ENCODE measurements around the gene MFN1. TPM values are rescaled to one million over a fixed set of nuclear protein-coding genes. Genes with fewer than 3 reads are reported as not detected.
A peak's percentile ranks its signal among the peaks of the same experiment; 100 is the strongest.

MFN1 gene
- total RNA-seq, 3 donors from 2014 or later (not counting 1 experiment from before 2014, with no cell fraction given): 42.4 to 52.9 (median 47.2) TPM

GRCh38 chr3:179308001-179308400 lies 39.5 kb upstream of the MFN1 start:
- intact Hi-C loops (cut with micrococcal nuclease): no loop called here
- Mint-ChIP-seq H3K27ac (no peak overlapping the region), H3K9me3 (no peaks in the 10 kb centered on the region)

GRCh38 chr3:179309225-179310078 lies 38.1 kb upstream of the MFN1 start:
- Mint-ChIP-seq H3K9me3 (no peaks in the 10 kb centered on the region), H3K36me3 (no peaks in the 10 kb centered on the region), H3K4me3 (no peak overlapping the region), H3K4me1 (no peaks in the 10 kb centered on the region), H3K27ac (no peak overlapping the region), H3K27me3 (ENCODE audit: low read depth in 2 of 2) (peaks cover 19 to 24% of the 10 kb centered on the region in 2 donors)
- no peak overlapping the region for H3K27ac ChIP-seq (ENCODE audit: low read length)
- no peaks in the 10 kb centered on the region for H3K27me3 ChIP-seq (ENCODE audit: control insufficient read depth, insufficient read depth, low read length)
- H3K4me1 ChIP-seq (ENCODE audit: control insufficient read depth, insufficient read depth, low read length): no peaks in the 10 kb centered on the region
- WGBS (ENCODE audit: insufficient coverage): 79% methylated on average over 1 of the region's 1 CpG
- ATAC-seq: peak in 1 of 3 donors; percentile 10
- no peak overlapping the region for H3K4me3 ChIP-seq (ENCODE audit: low read length)
- TF ChIP-seq CTCF (IDR thresholded peaks at IDR 0.05): no peak
- no peak for DNase-seq
- intact Hi-C loops (cut with micrococcal nuclease): no loop called here
- H3K36me3 ChIP-seq (ENCODE audit: control insufficient read depth, insufficient read depth, low read length): no peaks in the 10 kb centered on the region
- H3K9me3 ChIP-seq (ENCODE audit: control insufficient read depth, insufficient read depth, low read length): no peaks in the 10 kb centered on the region

More at GRCh38 chr3:179308001-179308400, 39.5 kb upstream of the MFN1 start:
- Mint-ChIP-seq H3K4me3 (no peak overlapping the region), H3K4me1 (no peaks in the 10 kb centered on the region), H3K36me3 (no peaks in the 10 kb centered on the region), H3K27me3 (ENCODE audit: low read depth in 2 of 2) (peaks cover 18 to 24% of the 10 kb centered on the region in 2 donors)
- no peaks in the 10 kb centered on the region for H3K36me3 ChIP-seq (ENCODE audit: control insufficient read depth, insufficient read depth, low read length)
- DNase-seq (no peak), ATAC-seq (no peak)
- no peaks in the 10 kb centered on the region for H3K27me3 ChIP-seq (ENCODE audit: control insufficient read depth, insufficient read depth, low read length)
- no peak overlapping the region for H3K4me3 ChIP-seq (ENCODE audit: low read length)
- TF ChIP-seq CTCF (IDR thresholded peaks at IDR 0.05): no peak
- H3K27ac ChIP-seq (ENCODE audit: low read length): no peak overlapping the region
- no peaks in the 10 kb centered on the region for H3K9me3 ChIP-seq (ENCODE audit: control insufficient read depth, insufficient read depth, low read length)
- no peaks in the 10 kb centered on the region for H3K4me1 ChIP-seq (ENCODE audit: control insufficient read depth, insufficient read depth, low read length)

DNA sequence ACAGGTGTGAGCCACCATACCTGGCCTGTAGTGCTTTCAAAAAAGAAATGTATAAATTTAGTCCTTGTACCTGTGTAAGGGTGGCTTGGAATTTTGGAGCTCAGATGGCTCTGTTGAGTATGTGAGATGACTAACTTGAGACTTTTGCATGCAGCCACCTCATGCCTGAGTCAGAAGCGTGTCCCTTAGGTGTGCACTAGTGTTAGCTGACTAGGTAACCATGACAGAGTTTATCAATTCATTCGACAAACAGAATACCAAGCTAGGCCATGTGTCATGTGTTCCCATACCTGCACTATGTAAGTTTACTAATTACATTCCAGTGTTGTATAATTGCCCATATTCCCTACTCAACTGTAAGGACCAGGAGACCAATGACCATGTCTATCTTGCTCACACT lies 28.6 kb upstream of the MFN1 start:
- H3K4me3 ChIP-seq (ENCODE audit: low read length): no peak overlapping the region
- no peak for TF ChIP-seq CTCF (IDR thresholded peaks at IDR 0.05)
- H3K4me1 Mint-ChIP-seq: peaks cover 17 to 18% of the 10 kb centered on the region in 2 donors
- DNase-seq: no peak
- H3K9me3 ChIP-seq (ENCODE audit: control insufficient read depth, insufficient read depth, low read length): no peaks in the 10 kb centered on the region
- H3K9me3 Mint-ChIP-seq: no peaks in the 10 kb centered on the region
- H3K27ac ChIP-seq (ENCODE audit: low read length): no peak overlapping the region
- no peak for ATAC-seq
- H3K36me3 Mint-ChIP-seq: no peaks in the 10 kb centered on the region
- intact Hi-C loops (cut with micrococcal nuclease): no loop called here
- WGBS (ENCODE audit: insufficient coverage): 90% methylated on average over 2 of the region's 2 CpGs
- H3K27me3 Mint-ChIP-seq (ENCODE audit: low read depth in 2 of 2): peaks cover 4% of the 10 kb centered on the region in 2 donors
- H3K4me1 ChIP-seq (ENCODE audit: control insufficient read depth, insufficient read depth, low read length): peaks cover 5% of the 10 kb centered on the region
- H3K4me3 Mint-ChIP-seq: no peak overlapping the region
- H3K36me3 ChIP-seq (ENCODE audit: control insufficient read depth, insufficient read depth, low read length): no peaks in the 10 kb centered on the region
- H3K27ac Mint-ChIP-seq: no peak overlapping the region
- H3K27me3 ChIP-seq (ENCODE audit: control insufficient read depth, insufficient read depth, low read length): no peaks in the 10 kb centered on the region
